Stimulated activated CD8-positive, alpha-beta memory T cell treated with anti-CD3 and anti-CD28 coated beads, Interleukin-15, amount 100 ng/mL, for 24 hours (primary cell): ENCODE measurements around the gene HARS2.
"Not testable (repeated sequence)": the region's sequence is repeated elsewhere in the genome, so short reads cannot be mapped to it uniquely, and the experiment has no call there.

Experiments used
- DNase-seq: peaks from one replicate; pipeline ENCODE4 v3.0.0-alpha.2; 2020; ENCODE audit warnings: low read depth

Gene HARS2

GRCh38 chr5:140700177-140701144, 9.2 kb downstream of the HARS2 start, which contains the start of gene ZMAT2:
Gene ZMAT2, plus strand, starts transcription at chr5:140700447. Its CDS starts 14 bp downstream, at chr5:140700461.
- DNase-seq = peak; percentile 69

- DNase-seq = no peak
Observed at GRCh38 chr5:140707812-140708211, 16.6 kb downstream of the HARS2 start.

- DNase-seq = not testable (repeated sequence)
Observed at GRCh38 chr5:140708787-140709186, 17.5 kb downstream of the HARS2 start.

GRCh38 chr5:140710899-140711552, 19.8 kb downstream of the HARS2 start:
- DNase-seq = peak; percentile 63

- DNase-seq = no peak
Observed at GRCh38 chr5:140711794-140712193, 20.5 kb downstream of the HARS2 start.

GRCh38 chr5:140713562-140714094, 22.4 kb downstream of the HARS2 start:
- no peak for DNase-seq

- DNase-seq = not testable (repeated sequence)
Observed at GRCh38 chr5:140716238-140716637, 25.0 kb downstream of the HARS2 start.

GRCh38 chr5:140718266-140718592, 27.0 kb downstream of the HARS2 start:
- no peak for DNase-seq

GRCh38 chr5:140720738-140721137, 29.5 kb downstream of the HARS2 start:
- not testable (repeated sequence) for DNase-seq

- not testable (repeated sequence) for DNase-seq
Observed at GRCh38 chr5:140721395-140721794, 30.1 kb downstream of the HARS2 start.

GRCh38 chr5:140725799-140726471, 34.7 kb downstream of the HARS2 start:
- DNase-seq = peak; percentile 64

GRCh38 chr5:140733098-140733497, 41.8 kb downstream of the HARS2 start:
- no peak for DNase-seq

GRCh38 chr5:140734354-140734753, 43.1 kb downstream of the HARS2 start:
- no peak for DNase-seq

- DNase-seq = no peak
Observed at GRCh38 chr5:140737486-140737885, 46.2 kb downstream of the HARS2 start.

- no peak for DNase-seq
Observed at GRCh38 chr5:140741967-140742366, 50.7 kb downstream of the HARS2 start.
